22Rv1 (cell line): ENCODE measurements around the gene CCL2.

Source experiments
- H3K27ac ChIP-seq: fragments of 450-650 bp; 2 replicates; pipeline ENCODE4 v1.5.1; 2017
- CTCF ChIP-seq: fragments of 450-650 bp; IDR thresholded peaks from 2 replicates; pipeline ENCODE4 v1.5.1; 2017; ENCODE audit warnings: mild to moderate bottlenecking
- ZFX ChIP-seq: fragments of 450-650 bp; IDR thresholded peaks from 2 replicates; pipeline ENCODE4 v1.6.1; 2017; ENCODE audit warnings: antibody characterized with exemption, borderline replicate concordance

CCL2 gene

GRCh38 chr17:34261568-34262337 is 6.7 kb downstream of the CCL2 start:
- TF ChIP-seq CTCF, result no peak
- no peak for TF ChIP-seq ZFX
- H3K27ac ChIP-seq, result no peak overlapping the region

GRCh38 chr17:34265711-34266110 is 10.6 kb downstream of the CCL2 start:
- H3K27ac ChIP-seq, result no peak overlapping the region
- TF ChIP-seq ZFX, result no peak

- TF ChIP-seq CTCF (no peak), ZFX (no peak)
- no peak within 1 kb of the TSS for H3K27ac ChIP-seq
Measured at GRCh38 chr17:34269969-34270368, 14.9 kb downstream of the CCL2 start, which contains the start of gene CCL7. Gene CCL7 (plus strand): TSS chr17:34270221. CDS start chr17:34270291, 70 bp downstream.

GRCh38 chr17:34275881-34276280 is 20.8 kb downstream of the CCL2 start:
- no peak for TF ChIP-seq CTCF
- no peak for TF ChIP-seq ZFX
- no peak overlapping the region for H3K27ac ChIP-seq

GRCh38 chr17:34276826-34277225 is 21.7 kb downstream of the CCL2 start:
- TF ChIP-seq CTCF, result no peak
- TF ChIP-seq ZFX, result no peak
- no peak overlapping the region for H3K27ac ChIP-seq

- no peak for TF ChIP-seq CTCF
- TF ChIP-seq ZFX, result no peak
Measured at GRCh38 chr17:34283571-34283970, 28.5 kb downstream of the CCL2 start.

GRCh38 chr17:34285286-34285792 is 30.3 kb downstream of the CCL2 start, which contains the start of gene CCL11:
Gene CCL11 (plus strand): TSS chr17:34285742. CDS start chr17:34285809, 67 bp downstream.
- TF ChIP-seq CTCF (no peak), ZFX (no peak)
- no peak within 1 kb of the TSS for H3K27ac ChIP-seq

More at GRCh38 chr17:34283571-34283970, 28.5 kb downstream of the CCL2 start:
- H3K27ac ChIP-seq, result no peak overlapping the region

GRCh38 chr17:34287875-34288274 is 32.8 kb downstream of the CCL2 start:
- TF ChIP-seq CTCF (no peak), ZFX (no peak)
- no peak overlapping the region for H3K27ac ChIP-seq
